NB4 (cell line): ENCODE data around the gene TRPC4AP.

Experiments
- DNase-seq: peaks from one replicate; pipeline ENCODE4 v3.0.0; 2010; ENCODE audit warnings: low read depth
- H3K4me3 ChIP-seq: one replicate; pipeline ENCODE4 v1.5.1; 2011; ENCODE audit warnings: mild to moderate bottlenecking, low read depth, low read length, moderate library complexity
- MYC ChIP-seq: IDR thresholded peaks from 2 replicates; pipeline ENCODE4 v1.6.1; 2011; ENCODE audit warnings: low read depth, low read length
- POLR2A ChIP-seq: IDR thresholded peaks from 2 replicates; pipeline ENCODE4 v1.6.1; 2011; ENCODE audit warnings: mild to moderate bottlenecking; ENCODE audit not compliant: insufficient read length; ENCODE audit errors: extremely low read depth
- TF ChIP-seq, protein P1 (sequence below): IDR thresholded peaks from 2 replicates; pipeline ENCODE4 v1.6.1; 2011; ENCODE audit warnings: low read depth, low read length
- TF ChIP-seq, protein P2 (sequence below): IDR thresholded peaks from one replicate; pipeline ENCODE4 v1.5.1; 2012; ENCODE audit warnings: low read depth, low read length

TRPC4AP gene

DNA sequence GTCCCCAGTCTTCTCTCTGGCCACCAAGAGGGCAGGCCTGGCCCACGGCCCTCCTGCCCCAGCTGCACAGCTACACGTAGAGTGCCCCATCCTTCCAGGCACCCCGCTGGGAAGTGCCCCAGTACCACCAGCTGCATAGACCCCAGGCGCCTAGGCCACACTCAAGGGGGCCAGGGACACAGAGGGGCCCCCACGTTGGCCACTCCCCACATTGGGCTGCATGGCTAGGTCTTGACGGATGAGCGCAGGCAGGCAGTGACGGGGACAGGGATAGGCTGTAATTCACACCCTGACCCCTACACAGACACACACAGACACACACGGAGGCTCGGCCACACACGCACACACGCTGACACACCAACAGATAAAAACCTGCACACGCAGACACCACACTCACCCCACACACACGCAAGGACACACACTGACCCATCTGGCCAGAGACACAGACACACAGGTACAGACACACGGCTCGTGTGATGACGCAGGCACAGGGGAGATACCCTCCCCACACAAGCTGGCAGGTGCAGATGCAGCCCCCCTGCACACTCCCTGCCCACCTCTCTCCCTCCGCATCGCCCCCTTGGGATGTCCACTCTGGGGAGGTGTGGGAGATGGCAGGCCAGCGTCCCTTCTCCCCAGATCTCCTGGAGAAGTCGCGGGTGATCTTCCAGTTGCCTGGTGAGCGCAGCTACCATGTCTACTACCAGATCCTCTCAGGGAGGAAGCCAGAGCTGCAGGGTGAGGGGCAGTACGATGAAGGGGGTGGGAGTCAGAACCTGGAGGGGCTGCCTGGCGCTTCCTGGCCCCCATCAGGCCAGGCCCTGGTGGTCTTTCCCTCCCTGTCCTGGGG is 106.9 kb downstream of the TRPC4AP start:
- no peak for DNase-seq
- H3K4me3 ChIP-seq = no peak overlapping the region
- TF ChIP-seq, protein P1, sequence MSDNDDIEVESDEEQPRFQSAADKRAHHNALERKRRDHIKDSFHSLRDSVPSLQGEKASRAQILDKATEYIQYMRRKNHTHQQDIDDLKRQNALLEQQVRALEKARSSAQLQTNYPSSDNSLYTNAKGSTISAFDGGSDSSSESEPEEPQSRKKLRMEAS = no peak
- no peak for TF ChIP-seq MYC
- TF ChIP-seq, protein P2, sequence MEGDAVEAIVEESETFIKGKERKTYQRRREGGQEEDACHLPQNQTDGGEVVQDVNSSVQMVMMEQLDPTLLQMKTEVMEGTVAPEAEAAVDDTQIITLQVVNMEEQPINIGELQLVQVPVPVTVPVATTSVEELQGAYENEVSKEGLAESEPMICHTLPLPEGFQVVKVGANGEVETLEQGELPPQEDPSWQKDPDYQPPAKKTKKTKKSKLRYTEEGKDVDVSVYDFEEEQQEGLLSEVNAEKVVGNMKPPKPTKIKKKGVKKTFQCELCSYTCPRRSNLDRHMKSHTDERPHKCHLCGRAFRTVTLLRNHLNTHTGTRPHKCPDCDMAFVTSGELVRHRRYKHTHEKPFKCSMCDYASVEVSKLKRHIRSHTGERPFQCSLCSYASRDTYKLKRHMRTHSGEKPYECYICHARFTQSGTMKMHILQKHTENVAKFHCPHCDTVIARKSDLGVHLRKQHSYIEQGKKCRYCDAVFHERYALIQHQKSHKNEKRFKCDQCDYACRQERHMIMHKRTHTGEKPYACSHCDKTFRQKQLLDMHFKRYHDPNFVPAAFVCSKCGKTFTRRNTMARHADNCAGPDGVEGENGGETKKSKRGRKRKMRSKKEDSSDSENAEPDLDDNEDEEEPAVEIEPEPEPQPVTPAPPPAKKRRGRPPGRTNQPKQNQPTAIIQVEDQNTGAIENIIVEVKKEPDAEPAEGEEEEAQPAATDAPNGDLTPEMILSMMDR = no peak
- no peak for TF ChIP-seq POLR2A

DNA sequence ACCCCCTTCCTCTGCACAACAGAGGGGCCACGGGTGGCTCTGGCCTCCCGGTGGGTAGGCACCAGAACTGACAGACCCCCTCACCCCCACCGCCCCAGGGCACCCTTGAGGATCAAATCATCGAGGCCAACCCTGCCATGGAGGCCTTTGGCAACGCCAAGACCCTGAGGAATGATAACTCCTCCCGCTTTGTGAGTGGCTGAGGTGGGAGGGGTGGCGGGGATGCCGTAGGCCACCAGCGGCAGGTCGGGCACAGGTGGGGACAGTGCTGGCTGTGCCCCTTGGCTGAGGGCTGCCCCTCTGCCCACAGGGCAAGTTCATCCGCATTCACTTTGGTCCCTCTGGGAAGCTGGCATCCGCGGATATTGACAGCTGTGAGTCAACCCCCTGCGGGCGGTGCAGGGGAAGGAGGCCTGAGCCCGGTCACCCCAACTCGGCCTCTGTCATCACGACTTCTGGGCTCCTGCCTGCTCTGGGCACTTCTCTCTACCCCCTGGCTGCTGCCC is 107.8 kb downstream of the TRPC4AP start:
- H3K4me3 ChIP-seq = no peak overlapping the region
- no peak for DNase-seq

DNA sequence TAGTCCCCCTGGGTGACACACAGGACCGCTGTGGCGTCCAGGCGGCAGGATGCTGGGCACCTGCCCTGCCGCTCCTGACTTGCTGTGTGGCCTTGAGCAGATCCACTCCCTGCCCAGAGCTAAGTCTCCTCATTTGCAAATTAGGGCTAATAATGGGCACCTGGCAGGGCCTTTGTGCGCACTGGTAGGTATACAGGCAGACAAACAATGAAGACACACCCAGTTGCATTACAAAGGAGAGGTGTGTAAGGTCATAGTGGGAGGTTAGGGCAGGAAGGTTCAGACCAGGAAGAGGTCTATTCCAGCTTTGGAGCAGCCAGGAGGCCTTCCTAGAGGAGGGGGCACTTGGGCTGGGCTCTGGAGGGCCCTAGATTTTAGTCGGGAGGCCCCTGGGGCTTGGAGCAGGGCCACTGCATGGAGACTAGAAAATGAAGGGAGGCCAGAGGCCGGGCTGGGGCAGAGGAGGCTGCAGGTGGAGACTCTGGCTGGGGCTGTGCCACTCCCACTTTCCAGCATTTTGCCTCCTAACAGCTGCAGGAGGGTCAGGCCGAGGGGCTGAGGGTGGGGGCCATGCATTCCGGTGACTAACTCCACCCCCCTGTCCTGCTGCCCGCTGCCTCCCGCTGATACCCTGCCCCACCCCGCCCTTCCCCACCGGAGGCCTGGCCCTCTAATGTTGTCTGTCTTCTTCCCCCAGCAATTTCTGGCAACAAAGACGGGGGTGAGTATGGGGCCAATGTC is 108.4 kb downstream of the TRPC4AP start:
- DNase-seq = no peak
- H3K4me3 ChIP-seq = no peak overlapping the region
- no peak for TF ChIP-seq MYC
- TF ChIP-seq, protein P2 = no peak
- TF ChIP-seq POLR2A = no peak
- TF ChIP-seq, protein P1 = no peak

More for the DNA sequence above, 107.8 kb downstream of the TRPC4AP start:
- TF ChIP-seq, protein P2 = no peak
- TF ChIP-seq MYC (no peak), POLR2A (no peak)
- TF ChIP-seq, protein P1 = no peak

DNA sequence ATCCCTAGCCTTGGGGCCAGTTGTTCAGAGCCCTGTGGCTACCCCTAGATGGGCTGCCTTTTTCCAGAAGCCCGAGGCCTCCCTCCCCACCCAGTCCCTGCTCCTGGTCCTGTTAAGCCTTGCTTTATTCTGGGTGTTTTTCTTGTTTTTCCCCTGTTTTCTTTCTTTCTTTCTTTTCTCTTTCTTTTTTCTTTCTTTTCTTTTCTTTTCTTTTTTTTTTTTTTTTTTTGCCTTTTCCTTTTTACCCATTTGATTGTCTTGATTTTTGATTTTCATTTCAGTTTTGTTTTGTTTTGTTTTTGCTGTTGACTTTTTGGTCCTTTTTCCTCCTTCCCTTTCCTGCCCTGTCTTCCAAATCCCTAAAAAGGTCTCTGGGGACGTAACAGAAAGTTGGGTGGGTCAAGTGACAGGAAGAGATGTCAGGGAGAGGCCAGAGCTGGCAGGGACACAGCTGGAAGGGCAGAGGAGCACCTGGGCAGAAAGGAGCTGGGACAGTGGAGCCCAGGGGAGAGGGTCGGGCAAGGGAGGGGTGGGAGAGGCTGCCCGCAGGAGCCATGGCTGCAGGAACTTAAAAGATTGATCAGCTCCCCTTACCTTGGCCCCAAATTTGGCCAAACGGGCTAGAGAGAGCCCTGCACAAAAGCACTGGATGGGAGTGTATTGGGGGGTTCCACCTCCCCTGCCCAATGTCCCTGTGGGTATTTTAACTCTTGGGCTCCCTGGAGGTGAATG is 109.4 kb downstream of the TRPC4AP start:
- TF ChIP-seq, protein P2 = no peak
- TF ChIP-seq, protein P1 = no peak
- TF ChIP-seq POLR2A (no peak), MYC (no peak)
- DNase-seq = no peak
- no peak overlapping the region for H3K4me3 ChIP-seq

DNA sequence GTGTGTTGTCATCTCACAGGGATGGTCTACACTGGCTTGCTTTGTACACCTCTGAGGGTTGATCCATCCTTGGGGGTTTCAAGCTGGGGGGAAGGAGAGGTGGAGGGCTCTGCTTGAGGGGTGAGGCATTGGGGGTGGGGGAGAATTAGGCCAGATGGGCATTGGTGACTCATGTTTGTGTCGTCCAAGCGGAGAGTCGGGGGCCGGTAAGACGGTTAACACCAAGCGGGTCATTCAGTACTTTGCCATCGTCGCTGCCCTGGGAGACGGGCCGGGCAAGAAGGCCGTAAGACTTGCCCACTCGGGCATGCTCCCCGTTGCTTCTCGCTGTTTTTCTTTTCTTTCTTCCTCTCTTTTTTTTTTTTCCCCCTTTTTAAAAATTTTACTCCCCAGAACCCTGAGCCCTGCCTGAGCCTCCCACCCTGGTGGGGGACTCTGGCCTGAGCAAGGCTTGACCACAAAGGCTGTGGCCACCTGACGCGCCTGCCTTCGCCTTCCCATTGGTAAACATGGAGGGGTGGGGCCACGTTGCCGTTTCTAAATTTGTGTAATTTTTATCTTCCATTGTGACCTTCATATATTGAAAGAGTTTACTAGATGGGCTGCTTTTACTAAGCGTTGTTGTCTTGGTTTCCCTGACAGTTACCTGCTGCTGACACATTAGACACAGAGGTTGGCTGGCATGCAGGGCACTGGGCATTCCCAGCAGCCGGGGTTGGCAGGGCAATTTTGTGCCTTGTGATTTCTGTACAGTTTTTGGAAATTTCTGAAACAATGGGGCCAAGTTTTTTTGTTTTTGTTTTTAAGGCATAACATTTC is 110.1 kb downstream of the TRPC4AP start:
- TF ChIP-seq, protein P1 = no peak
- TF ChIP-seq, protein P2 = no peak
- no peak for TF ChIP-seq POLR2A
- no peak for TF ChIP-seq MYC
- DNase-seq = no peak
- no peak overlapping the region for H3K4me3 ChIP-seq
